Omental fat pad (tissue), 4 donors: ENCODE data around the gene DLL3. TPM values are rescaled to one million over a fixed set of nuclear protein-coding genes. Genes with fewer than 3 reads are reported as not detected.

Experiments
- ATAC-seq: fragments of 150-250 bp; one replicate; pipeline ENCODE4 v1.9.1; 2016; ENCODE audit warnings: mild to moderate bottlenecking, moderate library complexity; ENCODE audit not compliant: low FRiP score
- DNase-seq: peaks from one replicate; pipeline ENCODE4 v3.0.0-alpha.2; 2019; ENCODE audit warnings: low spot score
- total RNA-seq, 4 donors: library from RNA; depleted of rRNA; stranded (reverse); fragments of >200 nt; gene quantifications; one replicate each; pipeline ENCODE4 v1.1.0, GENCODE V29; 2016
- TF ChIP-seq, protein P1 (sequence below), 3 donors: fragments of 450-650 bp; IDR thresholded peaks; one replicate each; pipeline ENCODE4 v1.5.1; 2016 to 2017; ENCODE audit warnings: antibody characterized with exemption in 3 of 3, mild to moderate bottlenecking in 3 of 3, moderate library complexity in 2 of 3

The DLL3 gene
- total RNA-seq, 4 donors from 2014 or later, result 0.24 TPM; not detected in 3

DNA sequence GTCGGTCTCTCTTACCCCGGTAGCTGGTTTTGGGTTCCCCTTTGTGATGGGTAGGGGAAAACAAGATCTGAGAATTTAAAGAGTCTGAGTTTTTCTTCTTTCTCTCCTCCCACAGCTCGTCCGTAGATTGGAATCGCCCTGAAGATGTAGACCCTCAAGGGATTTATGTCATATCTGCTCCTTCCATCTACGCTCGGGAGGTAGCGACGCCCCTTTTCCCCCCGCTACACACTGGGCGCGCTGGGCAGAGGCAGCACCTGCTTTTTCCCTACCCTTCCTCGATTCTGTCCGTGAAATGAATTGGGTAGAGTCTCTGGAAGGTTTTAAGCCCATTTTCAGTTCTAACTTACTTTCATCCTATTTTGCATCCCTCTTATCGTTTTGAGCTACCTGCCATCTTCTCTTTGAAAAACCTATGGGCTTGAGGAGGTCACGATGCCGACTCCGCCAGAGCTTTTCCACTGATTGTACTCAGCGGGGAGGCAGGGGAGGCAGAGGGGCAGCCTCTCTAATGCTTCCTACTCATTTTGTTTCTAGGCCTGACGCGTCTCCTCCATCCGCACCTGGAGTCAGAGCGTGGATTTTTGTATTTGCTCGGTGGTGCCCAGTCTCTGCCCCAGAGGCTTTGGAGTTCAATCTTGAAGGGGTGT lies 9.1 kb downstream of the DLL3 start:
- TF ChIP-seq, protein P1, sequence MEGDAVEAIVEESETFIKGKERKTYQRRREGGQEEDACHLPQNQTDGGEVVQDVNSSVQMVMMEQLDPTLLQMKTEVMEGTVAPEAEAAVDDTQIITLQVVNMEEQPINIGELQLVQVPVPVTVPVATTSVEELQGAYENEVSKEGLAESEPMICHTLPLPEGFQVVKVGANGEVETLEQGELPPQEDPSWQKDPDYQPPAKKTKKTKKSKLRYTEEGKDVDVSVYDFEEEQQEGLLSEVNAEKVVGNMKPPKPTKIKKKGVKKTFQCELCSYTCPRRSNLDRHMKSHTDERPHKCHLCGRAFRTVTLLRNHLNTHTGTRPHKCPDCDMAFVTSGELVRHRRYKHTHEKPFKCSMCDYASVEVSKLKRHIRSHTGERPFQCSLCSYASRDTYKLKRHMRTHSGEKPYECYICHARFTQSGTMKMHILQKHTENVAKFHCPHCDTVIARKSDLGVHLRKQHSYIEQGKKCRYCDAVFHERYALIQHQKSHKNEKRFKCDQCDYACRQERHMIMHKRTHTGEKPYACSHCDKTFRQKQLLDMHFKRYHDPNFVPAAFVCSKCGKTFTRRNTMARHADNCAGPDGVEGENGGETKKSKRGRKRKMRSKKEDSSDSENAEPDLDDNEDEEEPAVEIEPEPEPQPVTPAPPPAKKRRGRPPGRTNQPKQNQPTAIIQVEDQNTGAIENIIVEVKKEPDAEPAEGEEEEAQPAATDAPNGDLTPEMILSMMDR (IDR thresholded peaks at IDR 0.05), result no peak
- DNase-seq (no peak), ATAC-seq (no peak)

DNA sequence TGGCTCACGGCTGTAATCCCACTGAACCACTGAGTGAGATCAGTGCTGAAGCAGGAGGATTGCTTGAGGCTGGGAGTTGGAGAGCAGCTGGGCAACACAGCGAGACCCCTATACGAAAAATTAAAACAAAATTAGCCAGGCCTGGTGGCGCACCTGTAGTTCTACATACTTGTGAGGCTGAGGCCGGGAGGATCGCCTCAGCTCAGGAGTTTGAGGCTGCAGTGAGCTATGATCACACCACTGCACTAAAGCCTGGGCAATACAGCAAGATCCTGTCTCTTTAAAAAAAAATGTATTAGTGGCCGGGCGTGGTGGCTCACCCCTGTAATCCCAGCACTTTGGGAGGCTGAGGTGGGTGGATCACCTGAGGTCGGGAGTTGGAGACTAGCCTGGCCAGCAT lies 9.9 kb downstream of the DLL3 start:
- ATAC-seq, result no peak
- DNase-seq, result no peak
- TF ChIP-seq, protein P1 (IDR thresholded peaks at IDR 0.05), result no peak

DNA sequence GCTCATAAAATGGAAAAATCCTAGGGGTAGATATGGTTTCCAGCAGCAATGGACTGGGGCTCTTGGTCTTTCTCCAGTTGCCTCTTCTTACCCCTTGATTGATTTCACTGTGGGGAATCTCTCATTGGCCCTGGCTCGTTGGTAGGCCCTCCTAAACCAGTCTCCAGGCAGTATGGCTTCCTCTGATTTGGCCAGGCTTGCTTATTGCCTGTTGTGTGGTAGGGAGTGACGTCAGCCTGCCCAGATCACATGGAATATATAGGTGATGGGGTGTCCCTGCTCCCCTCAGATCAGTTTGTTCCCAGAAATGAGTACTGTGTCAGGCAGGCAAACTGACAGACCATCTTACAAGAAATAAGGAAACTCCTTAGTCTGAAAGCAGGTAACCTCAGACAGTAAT lies 10.5 kb downstream of the DLL3 start:
- ATAC-seq (no peak), DNase-seq (no peak)
- TF ChIP-seq, protein P1 (IDR thresholded peaks at IDR 0.05), result no peak

DNA sequence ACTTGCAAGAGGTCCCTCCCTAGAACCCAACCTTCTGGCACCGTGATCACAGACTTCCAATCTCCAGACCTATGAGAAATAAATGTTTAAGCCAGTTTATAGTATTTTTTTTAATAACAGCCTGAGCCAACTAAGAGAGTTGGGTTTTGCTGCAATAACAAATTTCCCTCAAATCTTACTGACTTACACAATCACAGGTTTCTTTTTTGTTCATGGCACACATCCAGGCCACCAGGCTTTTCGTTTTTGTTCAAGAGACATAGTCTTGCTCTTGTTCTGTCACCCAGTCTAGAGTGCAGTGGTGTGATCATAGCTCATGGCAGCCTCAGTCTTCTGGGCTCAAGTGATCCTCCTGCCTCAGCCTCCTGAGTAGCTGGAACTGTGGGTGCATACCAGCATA lies 14.2 kb downstream of the DLL3 start:
- no peak for ATAC-seq
- no peak for DNase-seq

DNA sequence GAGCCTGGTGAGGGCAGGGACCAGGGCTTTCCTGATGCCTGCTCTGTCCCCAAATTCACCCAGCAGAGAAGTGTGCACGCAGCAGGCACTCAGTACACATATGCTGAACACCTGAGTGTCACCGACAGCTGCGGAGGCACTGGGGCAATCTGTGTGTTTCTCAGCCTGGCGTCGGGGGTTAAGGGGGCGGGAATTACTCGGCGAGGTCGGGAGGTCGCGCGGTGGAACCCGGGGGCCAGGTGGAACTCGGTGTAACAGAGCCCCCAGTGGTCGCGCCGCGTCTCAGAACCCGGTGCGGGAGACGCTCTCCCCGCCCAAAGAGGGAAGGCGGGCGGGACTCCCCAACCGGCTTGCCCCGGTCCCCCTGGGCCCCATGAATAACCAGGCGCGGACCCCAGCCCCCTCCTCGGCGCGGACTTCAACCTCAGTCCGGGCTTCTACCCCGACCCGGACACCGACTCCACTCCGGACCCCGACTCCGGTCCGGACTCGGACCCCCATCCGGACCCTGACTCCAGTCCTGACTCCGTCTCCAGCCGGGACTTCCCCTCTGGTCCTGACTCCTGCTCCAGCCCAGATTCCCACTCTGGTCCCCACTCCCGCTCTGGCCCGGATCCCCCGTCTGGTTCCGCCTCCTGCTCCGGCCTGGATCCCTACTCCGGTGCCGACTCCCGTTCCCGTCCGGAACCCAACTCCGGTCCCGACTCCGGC lies 16.2 kb downstream of the DLL3 start, which contains the start of gene SELENOV:
Gene SELENOV, plus strand, starts transcription at position 300 of the 711 bp plus-strand sequence. Its CDS starts 74 bp downstream, at position 374.
- ATAC-seq (no peak), DNase-seq (no peak)
- TF ChIP-seq, protein P1 (IDR thresholded peaks at IDR 0.05), result no peak

More for the DNA sequence above, 14.2 kb downstream of the DLL3 start:
- TF ChIP-seq, protein P1 (IDR thresholded peaks at IDR 0.05), result no peak

DNA sequence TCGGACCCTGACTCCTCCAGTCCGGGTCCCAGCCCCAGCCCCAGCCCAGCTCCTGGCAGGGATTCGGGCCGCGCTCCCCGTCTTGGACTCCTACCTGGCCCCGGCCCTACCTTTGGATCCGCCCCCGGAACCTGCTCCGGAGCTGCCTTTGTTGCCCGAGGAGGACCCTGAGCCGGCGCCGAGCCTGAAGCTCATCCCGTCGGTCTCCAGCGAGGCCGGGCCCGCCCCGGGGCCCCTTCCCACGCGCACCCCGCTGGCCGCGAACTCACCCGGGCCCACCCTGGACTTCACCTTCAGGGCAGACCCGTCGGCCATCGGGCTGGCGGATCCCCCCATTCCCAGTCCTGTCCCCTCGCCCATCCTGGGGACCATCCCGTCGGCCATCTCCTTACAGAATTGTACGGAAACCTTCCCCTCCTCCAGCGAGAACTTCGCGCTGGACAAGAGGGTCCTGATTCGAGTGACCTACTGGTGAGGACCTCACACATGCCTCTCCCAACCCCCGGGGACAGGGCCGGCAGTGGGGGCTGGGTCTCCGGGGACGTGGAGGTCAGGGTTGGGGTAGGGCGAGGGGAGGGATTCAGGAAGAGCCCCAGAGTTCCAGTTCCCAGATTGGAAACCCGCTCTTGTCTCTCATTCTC lies 16.9 kb downstream of the DLL3 start:
- TF ChIP-seq, protein P1 (IDR thresholded peaks at IDR 0.05), result no peak
- no peak for DNase-seq
- no peak for ATAC-seq
